Gastrocnemius medialis (tissue), 4 donors: ENCODE measurements around the gene DAG1.

Source experiments
- POLR2A ChIP-seq, 2 donors: fragments of 450-650 bp; IDR thresholded peaks; one replicate each; pipeline ENCODE4 v1.6.1; 2017; ENCODE audit warnings: antibody characterized with exemption in 2 of 2, mild to moderate bottlenecking in 2 of 2, moderate library complexity in 2 of 2
- TF ChIP-seq, protein P1 (sequence below), 5 experiments: fragments of 450-650 bp in 3 of 5; fragments of 200-600 bp in 2 of 5; sonication (generic) in 2 of 5; IDR thresholded peaks in 4 of 5; conservative IDR thresholded peaks in 1 of 5; 1 replicate in 4 of 5; 2 replicates in 1 of 5; pipeline ENCODE4 v1.5.1; 2016 to 2019; ENCODE audit warnings: antibody characterized with exemption in 5 of 5, mild to moderate bottlenecking in 3 of 5, moderate library complexity in 3 of 5

DNA sequence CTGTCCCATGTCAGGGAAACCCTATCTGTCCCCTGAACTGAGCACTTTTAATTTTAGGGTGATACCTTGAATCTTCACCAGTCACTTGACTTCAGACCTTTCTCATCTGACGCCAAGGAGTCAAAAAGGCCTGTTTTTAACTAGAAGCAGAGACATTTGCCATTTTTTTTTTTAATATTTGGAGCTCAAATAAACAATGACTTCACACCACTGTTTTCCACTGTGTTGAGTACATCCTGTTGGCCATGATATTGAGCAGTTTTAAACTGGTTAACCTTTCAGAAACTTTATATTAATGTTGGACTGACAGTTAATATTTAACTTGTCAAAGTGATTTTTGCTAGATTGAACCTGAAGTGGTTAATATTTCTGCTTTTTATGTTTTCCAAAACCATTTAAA lies 28.2 kb downstream of the DAG1 start:
- TF ChIP-seq, protein P1, sequence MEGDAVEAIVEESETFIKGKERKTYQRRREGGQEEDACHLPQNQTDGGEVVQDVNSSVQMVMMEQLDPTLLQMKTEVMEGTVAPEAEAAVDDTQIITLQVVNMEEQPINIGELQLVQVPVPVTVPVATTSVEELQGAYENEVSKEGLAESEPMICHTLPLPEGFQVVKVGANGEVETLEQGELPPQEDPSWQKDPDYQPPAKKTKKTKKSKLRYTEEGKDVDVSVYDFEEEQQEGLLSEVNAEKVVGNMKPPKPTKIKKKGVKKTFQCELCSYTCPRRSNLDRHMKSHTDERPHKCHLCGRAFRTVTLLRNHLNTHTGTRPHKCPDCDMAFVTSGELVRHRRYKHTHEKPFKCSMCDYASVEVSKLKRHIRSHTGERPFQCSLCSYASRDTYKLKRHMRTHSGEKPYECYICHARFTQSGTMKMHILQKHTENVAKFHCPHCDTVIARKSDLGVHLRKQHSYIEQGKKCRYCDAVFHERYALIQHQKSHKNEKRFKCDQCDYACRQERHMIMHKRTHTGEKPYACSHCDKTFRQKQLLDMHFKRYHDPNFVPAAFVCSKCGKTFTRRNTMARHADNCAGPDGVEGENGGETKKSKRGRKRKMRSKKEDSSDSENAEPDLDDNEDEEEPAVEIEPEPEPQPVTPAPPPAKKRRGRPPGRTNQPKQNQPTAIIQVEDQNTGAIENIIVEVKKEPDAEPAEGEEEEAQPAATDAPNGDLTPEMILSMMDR (IDR thresholded peaks at IDR 0.05 in 4 of 5, conservative IDR thresholded peaks at IDR 0.05 in 1 of 5) = no peak
- TF ChIP-seq POLR2A (IDR thresholded peaks at IDR 0.05) = no peak
